HG03159 (cell line): Measurements from ENCODE around the gene SLC5A4.
"Not testable (repeated sequence)": the region's sequence is repeated elsewhere in the genome, so short reads cannot be mapped to it uniquely, and the experiment has no call there.

Experiments
- ATAC-seq: cut with Tn5 transposase; IDR thresholded peaks from one replicate; pipeline ENCODE4 v1.9.1; 2021; ENCODE audit warnings: mild to moderate bottlenecking, moderate library complexity; ENCODE audit not compliant: unreplicated experiment

SLC5A4 gene

GRCh38 chr22:32202161-32202538 is 53.0 kb downstream of the SLC5A4 start:
- no peak for ATAC-seq

GRCh38 chr22:32200752-32201151 is 54.4 kb downstream of the SLC5A4 start:
- no peak for ATAC-seq

DNA sequence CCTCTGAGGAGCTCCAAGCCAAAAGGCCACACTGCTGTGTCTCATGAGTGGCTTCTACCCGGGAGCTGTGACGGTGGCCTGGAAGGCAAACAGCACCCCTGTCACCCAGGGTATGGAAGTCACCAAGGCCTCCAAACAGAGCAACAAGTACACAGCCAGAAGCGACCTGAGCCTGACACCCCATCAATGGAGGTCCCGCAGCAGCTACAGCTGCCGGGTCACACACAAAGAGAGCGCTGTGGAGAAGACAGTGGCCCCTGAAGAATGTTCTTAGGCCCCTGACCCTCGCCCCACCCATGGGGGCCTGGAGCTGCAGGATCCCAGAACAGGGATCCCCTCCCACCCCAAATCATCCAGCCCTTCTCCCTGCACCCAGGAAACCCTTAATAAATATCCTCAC is 55.2 kb downstream of the SLC5A4 start:
- no peak for ATAC-seq

GRCh38 chr22:32199341-32199740 is 55.8 kb downstream of the SLC5A4 start:
- ATAC-seq, result no peak

DNA sequence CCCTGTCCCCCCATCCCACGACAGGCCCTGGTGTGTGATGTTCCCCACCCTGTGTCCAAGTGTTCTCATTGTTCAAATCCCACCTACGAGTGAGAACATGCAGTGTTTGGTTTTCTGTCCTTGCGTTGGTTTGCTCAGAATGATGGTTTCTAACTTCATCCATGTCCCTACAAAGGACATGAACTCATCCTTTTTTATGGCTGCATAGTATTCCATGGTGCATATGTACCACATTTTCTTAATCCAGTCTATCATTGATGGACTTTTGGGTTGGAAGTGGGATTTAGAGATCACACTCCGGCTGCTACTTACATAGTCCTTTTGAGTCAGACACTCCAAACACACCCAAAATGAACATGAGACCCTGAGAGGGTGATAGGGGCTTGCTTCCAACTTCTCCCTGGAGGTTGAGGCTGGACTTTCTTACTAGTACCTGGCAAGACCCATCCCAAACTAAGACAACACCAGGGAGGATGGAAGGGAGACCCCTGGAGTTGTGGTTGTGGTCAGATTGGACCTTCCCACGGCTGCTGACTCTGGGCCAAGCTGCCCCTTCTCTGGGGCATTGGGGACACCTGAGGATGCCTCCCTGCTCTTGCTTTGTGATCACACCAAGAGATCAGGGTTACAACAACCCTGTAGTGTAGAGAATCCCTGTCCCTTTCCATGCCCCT is 57.5 kb downstream of the SLC5A4 start:
- not testable (repeated sequence) for ATAC-seq

- ATAC-seq, result not testable (repeated sequence)
Observed at GRCh38 chr22:32195900-32196299, 59.2 kb downstream of the SLC5A4 start.

GRCh38 chr22:32193346-32193745 is 61.8 kb downstream of the SLC5A4 start:
- ATAC-seq, result not testable (repeated sequence)

- ATAC-seq, result not testable (repeated sequence)
Observed at GRCh38 chr22:32191021-32191420, 64.1 kb downstream of the SLC5A4 start.

DNA sequence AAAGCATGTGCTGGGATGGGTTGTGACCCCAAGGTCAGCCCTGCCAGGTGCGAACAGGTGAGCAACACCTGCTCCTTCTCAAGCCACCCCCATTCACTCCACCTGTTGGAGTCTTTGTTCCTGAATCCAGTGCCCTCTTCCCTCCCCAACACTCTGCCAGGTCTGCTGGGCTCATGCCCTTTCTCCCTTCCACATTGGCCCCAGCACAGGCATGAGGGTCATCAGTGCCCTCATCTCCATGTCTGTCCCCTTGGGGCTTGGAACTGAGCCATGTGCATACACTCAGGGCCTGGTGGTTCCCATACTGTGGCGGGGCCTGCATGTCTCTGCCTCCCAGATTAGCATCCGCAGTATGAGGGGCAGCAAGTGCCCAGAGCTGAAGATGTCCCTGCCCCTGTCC is 69.3 kb downstream of the SLC5A4 start:
- no peak for ATAC-seq

DNA sequence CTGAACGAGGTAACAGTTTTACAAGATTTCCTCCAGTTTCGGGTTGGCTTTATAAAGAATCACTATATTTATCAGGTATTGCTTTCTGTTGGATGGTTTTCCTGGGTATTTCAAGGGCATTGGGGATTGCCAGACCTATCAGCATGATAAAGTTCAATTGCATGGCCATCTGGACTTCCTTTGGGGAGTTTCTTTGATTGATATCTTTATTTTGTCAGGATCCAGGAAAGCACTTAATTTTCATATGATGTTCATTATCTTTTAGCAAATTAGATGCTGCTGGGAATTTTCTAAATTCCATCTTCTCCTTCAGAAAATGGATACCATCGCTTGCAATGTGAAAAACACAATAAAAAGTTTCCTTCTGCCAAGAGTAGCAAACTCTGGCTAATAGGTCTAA is 71.5 kb downstream of the SLC5A4 start:
- no peak for ATAC-seq

DNA sequence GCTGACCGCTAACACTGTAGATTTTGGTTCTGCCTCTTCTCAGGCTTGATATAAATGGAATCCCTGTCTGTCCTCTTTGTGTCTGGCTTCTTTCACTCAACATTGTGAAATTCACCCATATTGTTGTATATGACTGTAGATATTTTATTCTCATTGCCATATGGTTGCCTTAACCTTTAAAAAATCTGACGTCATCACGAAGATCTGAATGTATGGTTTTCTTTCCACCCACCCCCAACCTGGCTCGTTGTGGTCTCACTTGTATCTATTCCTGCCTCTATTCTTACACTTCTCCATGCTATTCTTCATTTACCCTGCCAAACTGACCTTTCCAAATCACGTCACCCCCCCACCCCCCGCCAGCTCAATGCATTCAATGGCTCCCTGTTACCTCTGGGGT is 74.1 kb downstream of the SLC5A4 start:
- ATAC-seq, result no peak

GRCh38 chr22:32177221-32177765 is 77.9 kb downstream of the SLC5A4 start:
- no peak for ATAC-seq

GRCh38 chr22:32175683-32176644 is 79.2 kb downstream of the SLC5A4 start:
- no peak for ATAC-seq

GRCh38 chr22:32175115-32175514 is 80.0 kb downstream of the SLC5A4 start:
- no peak for ATAC-seq
